Lower leg skin (tissue), 4 donors: Measurements from ENCODE around the gene SETD3. TPM values are rescaled to one million over a fixed set of nuclear protein-coding genes. Genes with fewer than 3 reads are reported as not detected.

Experiments used
- DNase-seq, 2 donors: peaks; one replicate each; pipeline ENCODE4 v3.0.0-alpha.2; 2019; ENCODE audit warnings: low spot score in 2 of 2
- H3K4me3 ChIP-seq: fragments of 200-600 bp; sonication (generic); 2 replicates; pipeline ENCODE4 v1.5.1; 2017; ENCODE audit warnings: mild to moderate bottlenecking, low read depth; ENCODE audit not compliant: poor library complexity, severe bottlenecking
- POLR2A ChIP-seq, 2 donors: fragments of 450-650 bp; IDR thresholded peaks; one replicate each; pipeline ENCODE4 v1.6.1; 2016 to 2017; ENCODE audit warnings: antibody characterized with exemption in 2 of 2, mild to moderate bottlenecking in 1 of 2, moderate library complexity in 1 of 2
- WGBS, 2 donors: methylation state at CpG; one replicate each; pipeline ENCODE4 v1.1.5; 2018; 5-methylcytosine and 5-hydroxymethylcytosine counted together
- intact Hi-C: fragments of 100-400 bp; cut with DNase I; formaldehyde crosslinking; loops from one replicate; pipeline ENCODE4 v1.15.0; 2023; ENCODE audit warnings: low total_unique reads
- total RNA-seq, 4 donors: library from RNA; depleted of rRNA; stranded (reverse); fragments of >200 nt; gene quantifications; one replicate each; pipeline ENCODE4 v1.1.0, GENCODE V29; 2016
- TF ChIP-seq, protein P1 (sequence below), 3 donors: fragments of 450-650 bp; IDR thresholded peaks; one replicate each; pipeline ENCODE4 v1.5.1; 2016; ENCODE audit warnings: antibody characterized with exemption in 3 of 3, mild to moderate bottlenecking in 3 of 3, moderate library complexity in 2 of 3

SETD3 gene
- total RNA-seq, 4 donors from 2014 or later, result 36.8 to 62.5 (median 47.6) TPM

DNA sequence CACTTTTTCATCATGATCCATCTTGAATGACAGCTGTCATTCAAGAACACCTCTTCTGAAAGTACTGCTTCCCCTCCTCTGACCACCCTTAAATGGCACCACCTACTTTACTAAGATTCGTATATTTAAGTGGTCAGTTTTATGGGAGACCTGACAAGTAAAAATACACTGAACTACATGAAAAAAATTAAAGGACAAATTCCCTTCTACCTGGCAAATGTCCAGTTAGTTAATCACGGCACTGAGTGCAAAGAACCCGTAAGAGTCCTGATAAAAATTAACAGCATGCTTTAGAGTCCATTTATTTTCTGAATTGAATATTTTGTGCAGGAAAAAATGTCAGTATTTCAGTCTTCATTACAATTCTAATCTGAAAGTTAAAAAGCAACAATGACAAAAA, 48.7 kb downstream of the SETD3 start:
- 73 to 78% methylated on average over 3 of the region's 3 CpGs for WGBS, 2 donors
- H3K4me3 ChIP-seq, result no peak overlapping the region
- intact Hi-C loops, result no loop called here
- DNase-seq, result no peak
- TF ChIP-seq POLR2A (IDR thresholded peaks at IDR 0.05), result no peak
- TF ChIP-seq, protein P1, sequence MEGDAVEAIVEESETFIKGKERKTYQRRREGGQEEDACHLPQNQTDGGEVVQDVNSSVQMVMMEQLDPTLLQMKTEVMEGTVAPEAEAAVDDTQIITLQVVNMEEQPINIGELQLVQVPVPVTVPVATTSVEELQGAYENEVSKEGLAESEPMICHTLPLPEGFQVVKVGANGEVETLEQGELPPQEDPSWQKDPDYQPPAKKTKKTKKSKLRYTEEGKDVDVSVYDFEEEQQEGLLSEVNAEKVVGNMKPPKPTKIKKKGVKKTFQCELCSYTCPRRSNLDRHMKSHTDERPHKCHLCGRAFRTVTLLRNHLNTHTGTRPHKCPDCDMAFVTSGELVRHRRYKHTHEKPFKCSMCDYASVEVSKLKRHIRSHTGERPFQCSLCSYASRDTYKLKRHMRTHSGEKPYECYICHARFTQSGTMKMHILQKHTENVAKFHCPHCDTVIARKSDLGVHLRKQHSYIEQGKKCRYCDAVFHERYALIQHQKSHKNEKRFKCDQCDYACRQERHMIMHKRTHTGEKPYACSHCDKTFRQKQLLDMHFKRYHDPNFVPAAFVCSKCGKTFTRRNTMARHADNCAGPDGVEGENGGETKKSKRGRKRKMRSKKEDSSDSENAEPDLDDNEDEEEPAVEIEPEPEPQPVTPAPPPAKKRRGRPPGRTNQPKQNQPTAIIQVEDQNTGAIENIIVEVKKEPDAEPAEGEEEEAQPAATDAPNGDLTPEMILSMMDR (IDR thresholded peaks at IDR 0.05), result no peak

DNA sequence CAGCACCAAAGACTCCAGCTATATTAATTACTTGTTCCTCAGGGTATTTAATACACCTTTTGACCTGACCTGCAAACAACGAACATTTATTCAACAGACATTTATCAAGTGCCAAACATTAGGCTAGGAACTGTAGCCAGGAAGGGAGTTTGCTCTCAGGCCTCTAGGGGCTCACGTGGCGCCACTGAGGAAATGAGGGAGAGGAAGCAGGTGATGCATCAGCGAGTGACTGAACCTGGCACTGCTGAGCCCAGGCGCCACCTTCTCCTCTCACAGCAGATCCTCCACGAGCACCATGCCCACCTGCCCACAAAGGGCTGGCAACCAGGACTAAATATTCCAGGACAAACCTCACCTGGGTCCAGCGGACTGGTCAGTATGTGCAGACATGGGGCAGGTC, 50.2 kb downstream of the SETD3 start:
- H3K4me3 ChIP-seq, result no peak overlapping the region
- WGBS, 2 donors, result 61 to 71% methylated on average over 7 of the region's 7 CpGs
- no peak for DNase-seq
- intact Hi-C loops, result no loop called here
- TF ChIP-seq, protein P1 (IDR thresholded peaks at IDR 0.05), result no peak
- no peak for TF ChIP-seq POLR2A (IDR thresholded peaks at IDR 0.05)

DNA sequence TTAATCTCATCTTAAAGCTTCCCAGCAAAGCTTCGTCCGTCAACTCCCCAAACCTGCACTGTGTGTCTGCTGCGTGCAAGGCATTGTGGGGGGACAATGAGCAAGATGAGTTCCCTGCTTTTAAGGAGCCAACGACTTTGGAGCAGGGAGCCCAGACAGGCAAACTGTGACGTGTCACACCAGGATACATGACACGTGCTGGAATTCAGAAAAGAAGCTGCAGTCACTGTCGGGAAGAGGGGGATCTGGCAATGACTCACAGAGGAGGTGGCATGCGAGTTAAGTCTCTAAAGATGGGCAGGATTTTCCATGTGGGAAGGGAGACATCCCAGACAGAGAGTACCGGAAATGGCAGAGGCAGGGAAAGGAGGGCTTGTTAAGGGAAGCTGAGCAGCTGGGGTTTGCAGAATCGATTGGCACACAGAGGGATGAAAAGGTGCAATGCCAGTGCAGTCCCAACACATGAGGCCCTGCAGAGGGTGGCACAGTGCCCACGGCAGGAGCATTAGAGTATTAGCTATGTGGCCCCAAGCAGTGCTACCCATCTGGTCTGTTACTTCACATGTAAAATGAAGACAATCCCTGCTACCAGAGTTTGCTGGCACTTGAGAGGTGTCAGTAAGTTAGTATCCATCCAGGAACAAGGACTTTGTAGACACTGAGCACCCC, 52.9 kb downstream of the SETD3 start:
- TF ChIP-seq POLR2A (IDR thresholded peaks at IDR 0.05), result no peak
- TF ChIP-seq, protein P1 (IDR thresholded peaks at IDR 0.05), result no peak
- 76 to 78% methylated on average over 11 of the region's 11 CpGs for WGBS, 2 donors
- no peak for DNase-seq
- intact Hi-C loops, result no loop called here
- H3K4me3 ChIP-seq, result no peak overlapping the region

DNA sequence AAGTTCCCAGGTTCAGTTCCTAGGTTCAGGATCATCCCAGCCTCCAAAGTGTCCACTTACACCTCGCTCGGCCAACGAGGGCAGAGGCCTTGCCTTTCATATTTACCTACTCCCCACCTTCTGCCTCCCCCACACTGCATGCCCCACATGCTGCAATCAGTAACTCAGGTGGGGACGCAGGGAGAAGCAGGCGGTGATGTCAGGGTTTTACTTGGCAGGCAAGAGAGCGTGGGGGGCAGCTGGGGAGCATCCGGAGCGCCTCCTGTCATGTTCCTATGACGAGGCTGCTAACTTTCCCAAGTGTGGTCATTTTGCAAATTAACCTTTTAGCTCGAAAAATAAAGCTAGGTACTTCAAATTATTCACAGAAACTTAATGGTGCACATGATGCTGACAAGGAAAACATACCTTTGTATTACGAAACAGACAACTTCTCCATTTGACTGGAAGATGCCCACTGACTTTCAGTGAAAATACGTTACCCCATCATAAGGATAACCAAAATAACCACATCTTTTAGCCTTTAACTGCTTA, 53.8 kb downstream of the SETD3 start:
- H3K4me3 ChIP-seq, result no peak overlapping the region
- WGBS, 2 donors, result 95 to 96% methylated on average over 12 of the region's 12 CpGs
- intact Hi-C loops, result no loop called here
- DNase-seq, result no peak
- TF ChIP-seq, protein P1 (IDR thresholded peaks at IDR 0.05), result no peak
- TF ChIP-seq POLR2A (IDR thresholded peaks at IDR 0.05), result no peak

DNA sequence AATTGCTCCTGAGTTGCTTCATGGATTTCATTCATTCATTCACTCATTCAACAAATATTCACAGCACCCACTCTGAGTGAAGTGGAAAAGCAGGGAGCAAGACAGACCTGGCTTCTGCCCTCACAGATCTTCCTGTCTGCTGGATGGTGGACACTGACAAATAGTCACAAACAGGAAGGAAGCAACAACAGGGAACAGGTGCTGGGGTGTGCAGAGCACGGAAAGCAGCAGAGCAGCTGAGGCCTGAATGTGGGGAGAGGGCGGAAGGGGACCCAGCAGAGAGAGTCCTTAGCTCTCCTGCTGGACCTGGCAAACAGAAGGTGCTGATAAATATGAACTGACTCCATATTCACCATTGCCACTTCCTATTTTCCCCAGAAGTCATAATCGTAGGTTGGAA, 54.4 kb downstream of the SETD3 start:
- intact Hi-C loops, result no loop called here
- 86 to 93% methylated on average over 3 of the region's 3 CpGs for WGBS, 2 donors
- no peak overlapping the region for H3K4me3 ChIP-seq
- no peak for TF ChIP-seq POLR2A (IDR thresholded peaks at IDR 0.05)
- TF ChIP-seq, protein P1 (IDR thresholded peaks at IDR 0.05), result no peak
- DNase-seq, result no peak

DNA sequence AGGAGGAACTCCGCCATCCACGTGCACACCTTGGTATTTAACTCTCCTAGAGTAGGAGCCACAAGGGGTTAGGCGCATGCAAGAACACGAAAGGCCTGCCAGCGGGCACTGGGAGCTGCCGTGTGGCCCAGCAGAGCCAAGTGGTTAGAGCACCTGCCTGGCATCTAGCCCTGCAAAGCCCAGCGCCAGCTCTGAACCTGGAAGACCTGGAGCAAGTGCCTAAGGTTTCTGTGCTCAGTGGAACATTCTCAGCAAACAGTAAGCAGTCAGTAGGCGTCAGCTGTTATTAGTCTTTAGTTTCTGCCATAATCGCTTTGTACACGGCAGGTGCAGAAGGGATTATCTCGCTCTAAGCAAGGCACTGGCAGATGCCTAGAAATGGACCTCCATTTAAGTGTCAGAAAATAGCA, 55.4 kb downstream of the SETD3 start:
- no peak overlapping the region for H3K4me3 ChIP-seq
- intact Hi-C loops, result no loop called here
- TF ChIP-seq POLR2A (IDR thresholded peaks at IDR 0.05), result no peak
- TF ChIP-seq, protein P1 (IDR thresholded peaks at IDR 0.05), result no peak
- 50 to 62% methylated on average over 11 of the region's 11 CpGs for WGBS, 2 donors
- DNase-seq, result peak in 1 of 2 donors; percentile 32
